OCI-LY3 (cell line): ENCODE measurements around the gene MAFG.

ENCODE experiments used
- H2AFZ ChIP-seq: fragments of 200-600, 300-600 bp; shearing (Covaris generic); 2 replicates; pipeline ENCODE4 v1.6.0; 2014; ENCODE audit warnings: antibody characterized with exemption, low read depth, low read length
- H3K27ac ChIP-seq: fragments of 200-600, 300-600 bp; sonication (generic); 2 replicates; pipeline ENCODE4 v1.5.1; 2014; ENCODE audit warnings: mild to moderate bottlenecking, low read length, moderate library complexity, mixed read lengths
- H3K27me3 ChIP-seq: fragments of 200-600, 300-600 bp; sonication (generic); 2 replicates; pipeline ENCODE4 v1.6.1; 2014; ENCODE audit warnings: low read depth, low read length, mixed read lengths
- H3K36me3 ChIP-seq: fragments of 200-600, 300-600 bp; sonication (generic); replicated peaks from 2 replicates; pipeline ENCODE3; 2014; ENCODE audit warnings: low read depth, low read length, mixed read lengths
- H3K4me1 ChIP-seq: fragments of 300-600, 200-600 bp; sonication (generic); 2 replicates; pipeline ENCODE4 v1.6.1; 2014; ENCODE audit warnings: low read length, mixed read lengths
- H3K4me2 ChIP-seq: fragments of 200-600, 300-600 bp; sonication (generic); 2 replicates; pipeline ENCODE4 v1.6.1; 2014; ENCODE audit warnings: low read length, mixed read lengths
- H3K4me3 ChIP-seq: fragments of 300-600, 200-600 bp; sonication (generic); 2 replicates; pipeline ENCODE4 v1.5.1; 2014; ENCODE audit warnings: antibody characterized with exemption, mild to moderate bottlenecking, low read length, moderate library complexity
- H3K79me2 ChIP-seq: fragments of 300-600, 200-600 bp; shearing (Covaris generic); 2 replicates; pipeline ENCODE4 v1.6.1; 2014; ENCODE audit warnings: mild to moderate bottlenecking, low read length, mixed read lengths
- H3K9ac ChIP-seq: fragments of 300-600, 200-600 bp; shearing (Covaris generic); 2 replicates; pipeline ENCODE4 v1.6.0; 2014; ENCODE audit warnings: mild to moderate bottlenecking, low read length, moderate library complexity
- H3K9me3 ChIP-seq: fragments of 200-600, 300-600 bp; shearing (Covaris generic); 2 replicates; pipeline ENCODE4 v1.6.1; 2014; ENCODE audit warnings: low read length, mixed read lengths; ENCODE audit not compliant: insufficient read depth
- H4K20me1 ChIP-seq: fragments of 200-600, 300-600 bp; sonication (generic); 2 replicates; pipeline ENCODE4 v1.6.1; 2016; ENCODE audit warnings: low read length, mixed read lengths; ENCODE audit not compliant: insufficient read depth
- EZH2phosphoT487 ChIP-seq: fragments of 200-600 bp; shearing (Covaris generic); IDR thresholded peaks from 2 replicates; pipeline ENCODE4 v1.6.1; 2018; ENCODE audit warnings: antibody characterized with exemption, mixed run types, low read depth
- TF ChIP-seq, protein P1 (sequence below): fragments of 200-600, 300-600 bp; sonication (generic); IDR thresholded peaks from 2 replicates; pipeline ENCODE4 v1.5.1; 2014; ENCODE audit warnings: antibody characterized with exemption, low read length, low read depth

The MAFG gene

DNA sequence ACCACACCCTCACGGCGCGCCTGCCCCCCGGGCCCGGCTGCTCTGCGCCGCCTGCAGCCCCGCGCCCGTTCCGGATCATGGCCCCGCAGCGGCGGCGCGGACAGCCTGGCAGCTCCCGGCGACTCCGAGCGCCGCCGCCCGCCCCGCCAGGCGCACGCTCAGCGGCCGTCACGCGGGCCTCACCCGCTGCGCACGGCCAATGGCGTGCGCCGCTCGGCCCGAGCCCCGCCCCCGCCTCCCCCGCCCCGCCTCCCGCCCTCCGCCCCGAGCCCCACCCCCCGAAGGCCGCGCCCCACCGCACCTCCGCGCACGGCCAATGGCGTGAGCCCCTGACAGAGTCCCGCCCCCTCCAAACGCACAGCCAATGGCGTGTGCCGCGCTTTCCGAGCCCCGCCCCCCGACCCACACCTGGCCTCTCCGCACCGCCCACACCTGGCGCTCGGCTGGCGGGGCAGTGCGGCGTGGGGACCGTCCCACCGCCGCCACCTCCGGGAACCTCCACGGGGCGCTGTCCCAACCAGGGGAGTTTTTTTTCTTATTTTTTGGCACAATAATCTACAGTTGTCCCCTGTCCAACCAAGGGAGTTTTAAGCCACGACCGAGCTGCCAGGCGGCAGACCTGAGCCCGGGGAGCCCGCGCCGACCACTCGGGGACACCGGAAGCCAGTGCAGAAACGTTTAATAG, 16.1 kb downstream of the MAFG start, which contains the start of gene PCYT2:
Gene PCYT2, minus strand, starts transcription at position 123 of the 685 bp plus-strand sequence. Its CDS starts 44 bp downstream, at position 79.
- Histone ChIP-seq H3K4me3 (peak within 1 kb of the TSS; percentile 96), H4K20me1 (0 out of 2 replicates have a peak, but pooled peaks cover 4% of the 10 kb centered on the region), H3K27me3 (no peaks in the 10 kb centered on the region), H3K27ac (no peak within 1 kb of the TSS), H3K9me3 (no peaks in the 10 kb centered on the region), H3K4me2 (peak within 1 kb of the TSS; percentile 91), H2AFZ (no peak within 1 kb of the TSS), H3K4me1 (peaks cover 7% of the 10 kb centered on the region), H3K36me3 (peaks cover 34% of the 10 kb centered on the region), H3K9ac (peak within 1 kb of the TSS; percentile 76), H3K79me2 (peaks cover 17% of the 10 kb centered on the region)
- TF ChIP-seq, protein P1, sequence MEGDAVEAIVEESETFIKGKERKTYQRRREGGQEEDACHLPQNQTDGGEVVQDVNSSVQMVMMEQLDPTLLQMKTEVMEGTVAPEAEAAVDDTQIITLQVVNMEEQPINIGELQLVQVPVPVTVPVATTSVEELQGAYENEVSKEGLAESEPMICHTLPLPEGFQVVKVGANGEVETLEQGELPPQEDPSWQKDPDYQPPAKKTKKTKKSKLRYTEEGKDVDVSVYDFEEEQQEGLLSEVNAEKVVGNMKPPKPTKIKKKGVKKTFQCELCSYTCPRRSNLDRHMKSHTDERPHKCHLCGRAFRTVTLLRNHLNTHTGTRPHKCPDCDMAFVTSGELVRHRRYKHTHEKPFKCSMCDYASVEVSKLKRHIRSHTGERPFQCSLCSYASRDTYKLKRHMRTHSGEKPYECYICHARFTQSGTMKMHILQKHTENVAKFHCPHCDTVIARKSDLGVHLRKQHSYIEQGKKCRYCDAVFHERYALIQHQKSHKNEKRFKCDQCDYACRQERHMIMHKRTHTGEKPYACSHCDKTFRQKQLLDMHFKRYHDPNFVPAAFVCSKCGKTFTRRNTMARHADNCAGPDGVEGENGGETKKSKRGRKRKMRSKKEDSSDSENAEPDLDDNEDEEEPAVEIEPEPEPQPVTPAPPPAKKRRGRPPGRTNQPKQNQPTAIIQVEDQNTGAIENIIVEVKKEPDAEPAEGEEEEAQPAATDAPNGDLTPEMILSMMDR, result no peak
- TF ChIP-seq EZH2phosphoT487, result no peak

DNA sequence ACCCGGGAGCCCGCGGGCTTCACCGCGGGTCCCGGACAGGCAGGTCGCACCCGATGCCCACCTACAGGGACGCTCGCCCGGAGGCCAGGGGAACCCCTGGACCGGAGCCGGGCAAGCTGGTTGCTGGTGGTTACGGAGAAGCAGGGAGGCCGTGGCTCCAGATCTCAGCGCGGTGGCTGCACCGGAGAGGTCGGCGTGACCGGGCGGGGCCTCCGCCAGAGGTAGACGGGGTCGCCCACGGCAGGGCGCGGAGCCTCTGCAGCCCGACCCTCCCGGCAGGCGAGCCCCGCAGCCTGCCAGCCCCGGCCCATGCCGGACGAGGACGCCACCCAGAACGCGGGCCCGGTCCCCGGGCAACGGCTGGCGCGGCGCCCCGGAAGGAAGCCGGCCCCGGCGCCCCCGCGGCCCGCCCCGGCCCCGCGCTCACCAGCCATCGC, 16.7 kb downstream of the MAFG start:
- peaks cover 30% of the 10 kb centered on the region for H3K36me3 ChIP-seq
- H3K9me3 ChIP-seq, result no peaks in the 10 kb centered on the region
- H4K20me1 ChIP-seq, result 0 out of 2 replicates have a peak, but pooled peaks cover 4% of the 10 kb centered on the region
- H2AFZ ChIP-seq, result no peak overlapping the region
- peak overlapping the region; percentile 76 for H3K9ac ChIP-seq
- H3K4me2 ChIP-seq, result peak overlapping the region; percentile 91
- peak overlapping the region; percentile 96 for H3K4me3 ChIP-seq
- no peaks in the 10 kb centered on the region for H3K27me3 ChIP-seq
- peaks cover 7% of the 10 kb centered on the region for H3K4me1 ChIP-seq
- H3K27ac ChIP-seq, result no peak overlapping the region
- no peak for TF ChIP-seq EZH2phosphoT487
- TF ChIP-seq, protein P1, result no peak
- peaks cover 12% of the 10 kb centered on the region; the same call in 1 of the 2 replicates for H3K79me2 ChIP-seq

DNA sequence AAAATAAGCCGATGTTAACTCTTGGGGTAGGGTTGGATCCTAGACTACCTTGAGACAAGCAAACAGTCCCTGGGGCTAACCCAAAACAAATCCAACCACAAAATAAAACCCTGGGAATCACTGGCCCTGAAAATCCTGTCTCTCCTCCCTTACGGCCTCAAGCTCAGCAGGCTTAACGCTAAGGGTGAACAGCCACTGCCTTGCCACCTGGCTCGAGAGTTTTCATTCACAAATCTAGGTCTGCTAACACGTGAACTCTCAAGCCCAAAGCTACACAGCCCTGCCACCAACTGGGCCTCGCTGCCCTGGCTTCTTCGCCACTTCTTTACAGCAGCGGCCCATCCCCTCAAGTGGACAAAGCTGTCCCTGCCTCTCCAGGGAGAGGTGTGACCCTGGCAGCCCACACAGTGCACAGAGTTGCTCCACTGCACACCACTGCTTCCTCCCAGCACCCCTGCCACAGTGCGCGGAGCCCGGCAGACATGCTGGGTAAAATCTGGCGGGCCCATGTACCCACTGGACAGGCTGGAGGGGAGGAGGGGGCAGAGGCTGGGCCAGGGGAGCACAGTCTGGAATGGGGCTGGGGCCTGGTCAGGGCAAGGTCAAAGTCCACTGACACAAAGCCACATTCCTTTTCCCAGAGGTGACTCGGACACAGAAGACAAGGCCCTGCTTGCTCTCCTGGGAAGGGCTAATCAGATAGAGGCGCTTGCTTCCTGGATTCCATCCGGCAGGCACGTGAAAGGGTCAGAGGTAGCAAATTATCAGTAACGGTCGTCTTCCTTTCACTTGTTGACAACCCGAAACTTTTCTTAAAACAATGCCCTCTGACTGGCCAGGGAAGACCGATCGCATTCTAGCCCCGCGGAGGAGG, 17.3 kb downstream of the MAFG start:
- H3K9ac ChIP-seq, result peak overlapping the region; percentile 76
- no peak overlapping the region for H2AFZ ChIP-seq
- peaks cover 29% of the 10 kb centered on the region for H3K36me3 ChIP-seq

More for the DNA sequence above, 17.3 kb downstream of the MAFG start:
- Histone ChIP-seq H3K4me3 (peak overlapping the region; percentile 96), H3K79me2 (0 out of 2 replicates have a peak, but pooled peaks cover 9% of the 10 kb centered on the region), H3K27me3 (no peaks in the 10 kb centered on the region), H3K4me1 (peaks cover 7% of the 10 kb centered on the region), H4K20me1 (0 out of 2 replicates have a peak, but pooled peaks cover 4% of the 10 kb centered on the region), H3K27ac (no peak overlapping the region), H3K9me3 (no peaks in the 10 kb centered on the region), H3K4me2 (peak overlapping the region; percentile 91)
- TF ChIP-seq, protein P1, result no peak
- TF ChIP-seq EZH2phosphoT487, result no peak
